Peyer's patch (tissue), 4 donors: ENCODE data around the gene AQP7.

Source experiments
- CTCF ChIP-seq, 6 experiments: fragments of 450-650 bp in 4 of 6; fragments of 200-600 bp in 2 of 6; sonication (generic) in 1 of 6; IDR thresholded peaks; one replicate each; pipeline ENCODE4 v1.5.1; 2017 to 2019; ENCODE audit warnings: antibody characterized with exemption in 6 of 6, mild to moderate bottlenecking in 3 of 6, moderate library complexity in 1 of 6
- POLR2A ChIP-seq, 2 donors: fragments of 450-650 bp; IDR thresholded peaks; one replicate each; pipeline ENCODE4 v1.5.1; 2017; ENCODE audit warnings: antibody characterized with exemption in 2 of 2, mild to moderate bottlenecking in 2 of 2, moderate library complexity in 2 of 2

DNA sequence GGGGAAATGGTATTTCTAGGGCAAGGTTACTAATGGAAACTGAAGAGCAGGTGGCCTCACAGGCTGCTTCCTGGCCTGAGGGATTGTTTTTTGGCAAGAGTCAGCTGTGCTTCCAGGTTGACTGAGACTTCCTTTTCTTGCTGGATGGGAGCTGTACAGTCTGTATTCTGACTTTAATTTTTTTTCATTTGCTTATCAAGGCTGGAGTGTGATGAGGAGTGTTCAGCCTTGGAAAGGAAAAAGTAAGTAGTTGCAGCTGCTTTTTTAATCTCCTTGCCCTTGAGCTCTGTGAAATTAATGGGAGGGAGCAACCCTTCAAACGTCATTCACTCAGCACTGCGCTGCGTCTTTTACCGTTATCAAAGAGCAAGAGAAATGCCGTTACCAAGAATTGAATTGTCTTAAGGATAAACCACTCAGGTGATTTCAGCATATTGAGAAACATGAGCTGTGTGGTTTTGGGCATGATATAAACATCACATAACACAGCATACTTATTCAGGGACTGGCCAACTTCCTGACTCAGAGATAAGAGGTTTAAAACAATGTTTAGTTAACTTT, 47.6 kb downstream of the AQP7 start:
- TF ChIP-seq CTCF (IDR thresholded peaks at IDR 0.05), result no peak
- no peak for TF ChIP-seq POLR2A (IDR thresholded peaks at IDR 0.05)
